Measurements from ENCODE around the gene C15orf62.

Gene C15orf62

GRCh38 chr15:40772014-40772413 lies 2.2 kb downstream of the C15orf62 start:
- TF ChIP-seq RAD21 (IDR thresholded peaks at IDR 0.05; ENCODE audit: low read depth) (no peak), REST (IDR thresholded peaks at IDR 0.05; ENCODE audit: low read depth) (no peak), EGR1 (IDR thresholded peaks at IDR 0.05) (no peak), CREB1 (IDR thresholded peaks at IDR 0.05; ENCODE audit: low read depth) (no peak)

- no peak for TF ChIP-seq CEBPB (IDR thresholded peaks at IDR 0.05)
- no peak for TF ChIP-seq TEAD4 (IDR thresholded peaks at IDR 0.05)
- no peak for TF ChIP-seq RAD21 (IDR thresholded peaks at IDR 0.05; ENCODE audit: low read depth)
- no peak for TF ChIP-seq EP300 (IDR thresholded peaks at IDR 0.05; ENCODE audit: borderline replicate concordance)
- no peak for TF ChIP-seq FOXM1 (IDR thresholded peaks at IDR 0.05; ENCODE audit: borderline replicate concordance, low read depth)
- no peak for TF ChIP-seq MAX (IDR thresholded peaks at IDR 0.05)
- no peak for TF ChIP-seq TCF12 (IDR thresholded peaks at IDR 0.05; ENCODE audit: low read depth)
- TF ChIP-seq EGR1 (IDR thresholded peaks at IDR 0.05): no peak
These were observed 3.7 kb downstream of the C15orf62 start for GRCh38 chr15:40773496-40773895.

- TF ChIP-seq FOXM1 (IDR thresholded peaks at IDR 0.05; ENCODE audit: borderline replicate concordance, low read depth) (no peak), MAX (IDR thresholded peaks at IDR 0.05) (no peak), NFIC (IDR thresholded peaks at IDR 0.05) (no peak), RAD21 (IDR thresholded peaks at IDR 0.05; ENCODE audit: low read depth) (no peak), USF1 (IDR thresholded peaks at IDR 0.05) (no peak), TCF12 (IDR thresholded peaks at IDR 0.05; ENCODE audit: low read depth) (no peak), YY1 (IDR thresholded peaks at IDR 0.05; ENCODE audit: low read depth) (no peak), TEAD4 (IDR thresholded peaks at IDR 0.05) (no peak), EP300 (IDR thresholded peaks at IDR 0.05; ENCODE audit: borderline replicate concordance) (no peak), REST (IDR thresholded peaks at IDR 0.05; ENCODE audit: low read depth) (no peak), CREB1 (IDR thresholded peaks at IDR 0.05; ENCODE audit: low read depth) (no peak), CEBPB (IDR thresholded peaks at IDR 0.05) (no peak), TAF1 (IDR thresholded peaks at IDR 0.05; ENCODE audit: low read depth) (no peak), ZBTB7A (IDR thresholded peaks at IDR 0.05; ENCODE audit: low read depth) (no peak), EGR1 (IDR thresholded peaks at IDR 0.05) (no peak)
These were observed 4.1 kb downstream of the C15orf62 start for GRCh38 chr15:40773902-40774301.

GRCh38 chr15:40775007-40775406 lies 5.2 kb downstream of the C15orf62 start:
- TF ChIP-seq REST (IDR thresholded peaks at IDR 0.05; ENCODE audit: low read depth): no peak
- no peak for TF ChIP-seq YY1 (IDR thresholded peaks at IDR 0.05; ENCODE audit: low read depth)
- TF ChIP-seq TAF1 (IDR thresholded peaks at IDR 0.05; ENCODE audit: low read depth): no peak
- TF ChIP-seq TEAD4 (IDR thresholded peaks at IDR 0.05): no peak
- no peak for TF ChIP-seq EP300 (IDR thresholded peaks at IDR 0.05; ENCODE audit: borderline replicate concordance)
- no peak for TF ChIP-seq CREB1 (IDR thresholded peaks at IDR 0.05; ENCODE audit: low read depth)
- no peak for TF ChIP-seq USF1 (IDR thresholded peaks at IDR 0.05)
- no peak for TF ChIP-seq TCF12 (IDR thresholded peaks at IDR 0.05; ENCODE audit: low read depth)
- TF ChIP-seq ZBTB7A (IDR thresholded peaks at IDR 0.05; ENCODE audit: low read depth): no peak

Measured in Ishikawa (cell line).